B cell (primary cell): ENCODE results near the gene RERE.

Experiments used
- CTCF ChIP-seq: fragments of 200-600 bp; IDR thresholded peaks from one replicate; pipeline ENCODE4 v1.8.0; 2022; ENCODE audit warnings: antibody characterized with exemption, mild to moderate bottlenecking
- EZH2 ChIP-seq: IDR thresholded peaks from 2 replicates; pipeline ENCODE4 v1.6.1; 2012; ENCODE audit warnings: borderline replicate concordance, low read depth, mild to moderate bottlenecking, moderate library complexity, low read length; ENCODE audit not compliant: insufficient read depth, poor library complexity, severe bottlenecking

GRCh38 chr1:8651236-8651890, 166.1 kb downstream of the RERE start:
- TF ChIP-seq CTCF: no peak
- no peak for TF ChIP-seq EZH2
